Endothelial cell (in vitro differentiated cells): ENCODE measurements around the gene TOR1A. TPM values are rescaled to one million over a fixed set of nuclear protein-coding genes. Genes with fewer than 3 reads are reported as not detected.

Experiments
- DNase-seq: peaks from one replicate; pipeline ENCODE4 v3.0.0; 2021; ENCODE audit warnings: low spot score
- H3K27ac Mint-ChIP-seq: one replicate; pipeline ENCODE4 v1.8.0; 2021; ENCODE audit warnings: mixed read lengths, inconsistent platforms; ENCODE audit not compliant: unreplicated experiment
- H3K27me3 Mint-ChIP-seq: one replicate; pipeline ENCODE4 v1.8.0; 2021; ENCODE audit warnings: mild to moderate bottlenecking, moderate library complexity, mixed read lengths, inconsistent platforms; ENCODE audit not compliant: unreplicated experiment
- H3K36me3 Mint-ChIP-seq: one replicate; pipeline ENCODE4 v1.8.0; 2021; ENCODE audit warnings: mild to moderate bottlenecking, low read depth, mixed read lengths, inconsistent platforms; ENCODE audit not compliant: unreplicated experiment
- H3K4me1 Mint-ChIP-seq: one replicate; pipeline ENCODE4 v1.8.0; 2021; ENCODE audit warnings: mild to moderate bottlenecking, mixed read lengths, inconsistent platforms; ENCODE audit not compliant: unreplicated experiment
- H3K4me3 Mint-ChIP-seq: one replicate; pipeline ENCODE4 v1.8.0; 2021; ENCODE audit warnings: mild to moderate bottlenecking, mixed read lengths, inconsistent platforms; ENCODE audit not compliant: unreplicated experiment
- H3K9me3 Mint-ChIP-seq: one replicate; pipeline ENCODE4 v1.8.0; 2021; ENCODE audit warnings: mixed read lengths, inconsistent platforms; ENCODE audit not compliant: unreplicated experiment
- total RNA-seq: library from RNA; stranded (reverse); fragmentation: NEBNext Ultra II Directional; extraction: Animal tissue kit (Norgen Biotek cat#: 25700); gene quantifications from one replicate; pipeline ENCODE4 v1.2.1, GENCODE V29; 2021; ENCODE audit not compliant: unreplicated experiment
- TF ChIP-seq, protein P1 (sequence below): fragments of 200-600 bp; sonication (generic); IDR thresholded peaks from one replicate; pipeline ENCODE4 v1.5.0; 2021; ENCODE audit warnings: antibody characterized with exemption; ENCODE audit not compliant: unreplicated experiment

The TOR1A gene
- total RNA-seq, 1 donor from 2014 or later = 58.0 TPM

DNA sequence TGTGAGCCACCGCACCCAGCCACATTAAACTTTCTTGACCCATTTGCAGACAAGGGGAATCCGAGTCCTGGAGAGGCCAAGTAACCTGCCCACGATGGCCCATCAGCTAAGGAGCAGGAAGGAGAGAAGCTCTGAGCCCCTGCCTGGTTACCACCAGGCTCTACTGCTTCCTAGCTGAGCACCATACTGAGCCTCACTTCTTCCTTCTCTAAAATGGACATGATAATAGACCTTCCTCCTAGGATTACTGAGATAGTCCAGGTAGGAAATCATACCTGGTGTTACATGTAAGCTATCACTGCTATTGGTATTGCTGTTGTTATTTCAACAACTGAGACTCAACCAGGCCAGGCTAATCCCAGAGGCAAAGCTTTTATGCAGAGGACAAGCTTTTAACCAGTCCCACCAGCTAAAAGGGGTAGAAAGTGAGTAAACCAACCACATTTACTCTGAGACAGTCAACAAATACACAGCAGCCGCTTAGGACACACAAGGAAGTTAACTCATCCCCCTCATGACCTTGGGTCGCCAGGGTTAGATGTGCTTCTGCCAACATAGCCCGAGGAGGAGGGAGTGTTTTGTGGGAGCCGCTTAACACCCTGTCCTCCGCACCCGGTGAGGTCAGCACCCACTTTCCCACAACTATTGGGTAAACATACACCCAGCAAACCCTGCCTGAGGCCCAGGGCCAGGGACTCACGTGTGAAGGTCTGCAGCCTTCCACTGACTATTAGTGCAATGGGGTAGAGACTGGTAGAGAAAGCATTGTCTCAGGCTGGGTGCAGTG is 50.5 kb downstream of the TOR1A start:
- Mint-ChIP-seq H3K27me3 (peaks cover 6% of the 10 kb centered on the region), H3K36me3 (no peaks in the 10 kb centered on the region), H3K4me1 (peaks cover 3% of the 10 kb centered on the region), H3K9me3 (no peaks in the 10 kb centered on the region), H3K4me3 (no peak overlapping the region), H3K27ac (no peak overlapping the region)
- DNase-seq = no peak
- TF ChIP-seq, protein P1, sequence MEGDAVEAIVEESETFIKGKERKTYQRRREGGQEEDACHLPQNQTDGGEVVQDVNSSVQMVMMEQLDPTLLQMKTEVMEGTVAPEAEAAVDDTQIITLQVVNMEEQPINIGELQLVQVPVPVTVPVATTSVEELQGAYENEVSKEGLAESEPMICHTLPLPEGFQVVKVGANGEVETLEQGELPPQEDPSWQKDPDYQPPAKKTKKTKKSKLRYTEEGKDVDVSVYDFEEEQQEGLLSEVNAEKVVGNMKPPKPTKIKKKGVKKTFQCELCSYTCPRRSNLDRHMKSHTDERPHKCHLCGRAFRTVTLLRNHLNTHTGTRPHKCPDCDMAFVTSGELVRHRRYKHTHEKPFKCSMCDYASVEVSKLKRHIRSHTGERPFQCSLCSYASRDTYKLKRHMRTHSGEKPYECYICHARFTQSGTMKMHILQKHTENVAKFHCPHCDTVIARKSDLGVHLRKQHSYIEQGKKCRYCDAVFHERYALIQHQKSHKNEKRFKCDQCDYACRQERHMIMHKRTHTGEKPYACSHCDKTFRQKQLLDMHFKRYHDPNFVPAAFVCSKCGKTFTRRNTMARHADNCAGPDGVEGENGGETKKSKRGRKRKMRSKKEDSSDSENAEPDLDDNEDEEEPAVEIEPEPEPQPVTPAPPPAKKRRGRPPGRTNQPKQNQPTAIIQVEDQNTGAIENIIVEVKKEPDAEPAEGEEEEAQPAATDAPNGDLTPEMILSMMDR = no peak

DNA sequence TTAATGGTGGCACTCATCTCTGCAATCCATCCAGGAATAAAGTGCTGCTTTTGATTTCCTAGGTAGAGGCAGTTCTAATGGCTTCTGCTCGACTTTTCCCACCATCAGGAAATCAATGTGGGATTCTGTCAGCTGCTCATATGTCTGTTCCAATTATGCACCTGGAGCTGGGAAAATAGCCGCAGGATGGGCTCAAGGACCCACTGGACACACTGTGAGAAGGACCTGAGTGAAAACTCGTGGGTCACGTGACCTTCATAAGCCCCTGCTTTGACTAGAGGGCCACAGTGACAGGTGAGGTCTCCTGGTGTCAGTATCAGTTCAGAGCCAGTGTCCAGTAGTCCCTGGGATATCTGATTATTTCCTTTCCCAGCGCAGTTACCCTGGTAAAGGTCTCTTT is 53.2 kb downstream of the TOR1A start:
- H3K36me3 Mint-ChIP-seq = no peaks in the 10 kb centered on the region
- H3K9me3 Mint-ChIP-seq = no peaks in the 10 kb centered on the region
- TF ChIP-seq, protein P1 = no peak
- H3K4me3 Mint-ChIP-seq = no peak overlapping the region
- no peak overlapping the region for H3K27ac Mint-ChIP-seq
- DNase-seq = no peak
- no peaks in the 10 kb centered on the region for H3K4me1 Mint-ChIP-seq
- H3K27me3 Mint-ChIP-seq = no peaks in the 10 kb centered on the region

GRCh38 chr9:129769669-129770068 is 54.3 kb downstream of the TOR1A start:
- DNase-seq = no peak
- Mint-ChIP-seq H3K27me3 (no peaks in the 10 kb centered on the region), H3K27ac (no peak overlapping the region), H3K4me1 (no peaks in the 10 kb centered on the region), H3K36me3 (no peaks in the 10 kb centered on the region), H3K4me3 (no peak overlapping the region), H3K9me3 (no peaks in the 10 kb centered on the region)
- TF ChIP-seq, protein P1 = no peak

GRCh38 chr9:129768486-129768885 is 55.5 kb downstream of the TOR1A start:
- no peak overlapping the region for H3K4me3 Mint-ChIP-seq
- H3K27ac Mint-ChIP-seq = no peak overlapping the region

GRCh38 chr9:129765764-129766317 is 58.1 kb downstream of the TOR1A start:
- no peaks in the 10 kb centered on the region for H3K9me3 Mint-ChIP-seq
- TF ChIP-seq, protein P1 = no peak
- H3K27ac Mint-ChIP-seq = no peak overlapping the region
- no peaks in the 10 kb centered on the region for H3K36me3 Mint-ChIP-seq
- DNase-seq = no peak
- H3K4me1 Mint-ChIP-seq = no peaks in the 10 kb centered on the region
- peaks cover 3% of the 10 kb centered on the region for H3K27me3 Mint-ChIP-seq
- H3K4me3 Mint-ChIP-seq = no peak overlapping the region

More at GRCh38 chr9:129768486-129768885, 55.5 kb downstream of the TOR1A start:
- DNase-seq = no peak
- Mint-ChIP-seq H3K36me3 (no peaks in the 10 kb centered on the region), H3K27me3 (peaks cover under 1% of the 10 kb centered on the region), H3K9me3 (no peaks in the 10 kb centered on the region), H3K4me1 (no peaks in the 10 kb centered on the region)
- TF ChIP-seq, protein P1 = no peak
